ENCODE measurements around the gene RXRA.
A peak's percentile ranks its signal among the peaks of the same experiment; 100 is the strongest.

Gene RXRA

GRCh38 chr9:134407121-134407779 lies 81.0 kb downstream of the RXRA start:
- H3K9ac ChIP-seq (ENCODE audit: low read length), result peak overlapping the region; percentile 81
- no peak overlapping the region for H2BK5ac ChIP-seq (ENCODE audit: low read depth, low read length, poor library complexity, severe bottlenecking)
- peaks cover 60% of the 10 kb centered on the region for H3K4me1 ChIP-seq (ENCODE audit: control insufficient read depth, insufficient read depth, low read depth, low read length)
- peak overlapping the region; percentile 9 to 60 for H3K4me3 ChIP-seq (ENCODE audit: insufficient read depth in 1 of 2, low read depth in 1 of 2, low read length in 2 of 2)
- H3K36me3 ChIP-seq (ENCODE audit: control insufficient read depth in 1 of 2, insufficient read depth in 2 of 2, low read depth in 1 of 2, low read length in 2 of 2), result peaks cover 22 to 80% of the 10 kb centered on the region in 2 experiments
- WGBS, result 48% methylated on average over 33 of the region's 33 CpGs
- H3K4ac ChIP-seq (ENCODE audit: low read depth in 1 of 2, low read length in 2 of 2), result peak overlapping the region; percentile 10 to 85
- DNase-seq, result peak; percentile 94
- peak overlapping the region; percentile 92 for H4K91ac ChIP-seq (ENCODE audit: low read length)
- peak overlapping the region; percentile 15 for H3K27ac ChIP-seq (ENCODE audit: low read length, poor library complexity, severe bottlenecking)
- H2AK5ac ChIP-seq (ENCODE audit: low read length, severe bottlenecking), result peak overlapping the region; percentile 72
- H2BK12ac ChIP-seq (ENCODE audit: low read length in 2 of 2), result peak overlapping the region; percentile 65 to 90
- no peaks in the 10 kb centered on the region for H3K27me3 ChIP-seq (ENCODE audit: control insufficient read depth in 1 of 2, insufficient read depth in 1 of 2, low read length in 2 of 2)
- H4K8ac ChIP-seq (ENCODE audit: low read length), result peak overlapping the region; percentile 54
- peak overlapping the region; percentile 88 to 95 for H3K18ac ChIP-seq (ENCODE audit: low read depth in 1 of 2, low read length in 2 of 2)
- peak overlapping the region in 1 of 2 experiments; percentile 78 for H3K23ac ChIP-seq (ENCODE audit: low read length in 2 of 2)
- H2BK120ac ChIP-seq (ENCODE audit: low read depth, low read length), result peak overlapping the region; percentile 78
- no peaks in the 10 kb centered on the region for H3K9me3 ChIP-seq (ENCODE audit: control insufficient read depth, low read length)
- H2AFZ ChIP-seq (ENCODE audit: low read depth, low read length), result no peak overlapping the region
- peak overlapping the region in 1 of 2 experiments; percentile 78 for H3K14ac ChIP-seq (ENCODE audit: low read length in 2 of 2)
- H3K4me2 ChIP-seq (ENCODE audit: low read length, poor library complexity, severe bottlenecking), result peak overlapping the region; percentile 40
- H2BK15ac ChIP-seq (ENCODE audit: low read depth, poor library complexity, severe bottlenecking), result peak overlapping the region; percentile 78
- peaks cover 62% of the 10 kb centered on the region for H3K79me1 ChIP-seq (replicated peaks; ENCODE audit: low read length, poor library complexity, severe bottlenecking)

- Histone ChIP-seq H2BK15ac (ENCODE audit: low read depth, poor library complexity, severe bottlenecking) (peak overlapping the region; percentile 33), H3K9me3 (ENCODE audit: control insufficient read depth, low read length) (no peaks in the 10 kb centered on the region)
- no peak for DNase-seq
These were observed 82.1 kb downstream of the RXRA start for GRCh38 chr9:134408389-134408788.

GRCh38 chr9:134408939-134409737 lies 82.9 kb downstream of the RXRA start:
- Histone ChIP-seq H2BK5ac (ENCODE audit: low read depth, low read length, poor library complexity, severe bottlenecking) (no peak overlapping the region), H3K36me3 (ENCODE audit: control insufficient read depth in 1 of 2, insufficient read depth in 2 of 2, low read depth in 1 of 2, low read length in 2 of 2) (peaks cover 10 to 72% of the 10 kb centered on the region in 2 experiments), H3K4me3 (ENCODE audit: insufficient read depth in 1 of 2, low read depth in 1 of 2, low read length in 2 of 2) (no peak overlapping the region), H3K4me2 (ENCODE audit: low read length, poor library complexity, severe bottlenecking) (no peak overlapping the region), H3K9ac (ENCODE audit: low read length) (no peak overlapping the region), H2BK15ac (ENCODE audit: low read depth, poor library complexity, severe bottlenecking) (no peak overlapping the region), H3K9me3 (ENCODE audit: control insufficient read depth, low read length) (no peaks in the 10 kb centered on the region), H3K27ac (ENCODE audit: low read length, poor library complexity, severe bottlenecking) (no peak overlapping the region), H2AFZ (ENCODE audit: low read depth, low read length) (no peak overlapping the region), H3K23ac (ENCODE audit: low read length in 2 of 2) (no peak overlapping the region), H4K91ac (ENCODE audit: low read length) (peak overlapping the region; percentile 36), H3K18ac (ENCODE audit: low read depth in 1 of 2, low read length in 2 of 2) (no peak overlapping the region), H3K4ac (ENCODE audit: low read depth in 1 of 2, low read length in 2 of 2) (no peak overlapping the region), H3K27me3 (ENCODE audit: control insufficient read depth in 1 of 2, insufficient read depth in 1 of 2, low read length in 2 of 2) (no peaks in the 10 kb centered on the region), H4K8ac (ENCODE audit: low read length) (no peak overlapping the region), H3K79me1 (replicated peaks; ENCODE audit: low read length, poor library complexity, severe bottlenecking) (peaks cover 55% of the 10 kb centered on the region), H2AK5ac (ENCODE audit: low read length, severe bottlenecking) (no peak overlapping the region), H2BK120ac (ENCODE audit: low read depth, low read length) (no peak overlapping the region), H3K14ac (ENCODE audit: low read length in 2 of 2) (no peak overlapping the region), H2BK12ac (ENCODE audit: low read length in 2 of 2) (peak overlapping the region in 1 of 2 experiments; percentile 65), H3K4me1 (ENCODE audit: control insufficient read depth, insufficient read depth, low read depth, low read length) (peaks cover 65% of the 10 kb centered on the region)
- WGBS, result 95% methylated on average over 40 of the region's 40 CpGs
- no peak for DNase-seq

More at GRCh38 chr9:134408389-134408788, 82.1 kb downstream of the RXRA start:
- Histone ChIP-seq H2BK5ac (ENCODE audit: low read depth, low read length, poor library complexity, severe bottlenecking) (no peak overlapping the region), H3K4me1 (ENCODE audit: control insufficient read depth, insufficient read depth, low read depth, low read length) (peaks cover 65% of the 10 kb centered on the region), H2AK5ac (ENCODE audit: low read length, severe bottlenecking) (no peak overlapping the region), H2BK120ac (ENCODE audit: low read depth, low read length) (peak overlapping the region; percentile 78), H3K14ac (ENCODE audit: low read length in 2 of 2) (peak overlapping the region in 1 of 2 experiments; percentile 56), H3K79me1 (replicated peaks; ENCODE audit: low read length, poor library complexity, severe bottlenecking) (peaks cover 61% of the 10 kb centered on the region), H3K27me3 (ENCODE audit: control insufficient read depth in 1 of 2, insufficient read depth in 1 of 2, low read length in 2 of 2) (no peaks in the 10 kb centered on the region), H3K4ac (ENCODE audit: low read depth in 1 of 2, low read length in 2 of 2) (peak overlapping the region in 1 of 2 experiments; percentile 68), H4K8ac (ENCODE audit: low read length) (peak overlapping the region; percentile 12), H3K27ac (ENCODE audit: low read length, poor library complexity, severe bottlenecking) (no peak overlapping the region), H3K4me2 (ENCODE audit: low read length, poor library complexity, severe bottlenecking) (no peak overlapping the region), H3K36me3 (ENCODE audit: control insufficient read depth in 1 of 2, insufficient read depth in 2 of 2, low read depth in 1 of 2, low read length in 2 of 2) (peaks cover 10 to 78% of the 10 kb centered on the region in 2 experiments), H3K18ac (ENCODE audit: low read depth in 1 of 2, low read length in 2 of 2) (peak overlapping the region in 1 of 2 experiments; percentile 88), H3K9ac (ENCODE audit: low read length) (no peak overlapping the region), H4K91ac (ENCODE audit: low read length) (peak overlapping the region; percentile 92), H2BK12ac (ENCODE audit: low read length in 2 of 2) (peak overlapping the region in 1 of 2 experiments; percentile 90), H3K23ac (ENCODE audit: low read length in 2 of 2) (no peak overlapping the region), H3K4me3 (ENCODE audit: insufficient read depth in 1 of 2, low read depth in 1 of 2, low read length in 2 of 2) (no peak overlapping the region), H2AFZ (ENCODE audit: low read depth, low read length) (no peak overlapping the region)
- WGBS, result 94% methylated on average over 9 of the region's 9 CpGs

All from mesenchymal stem cell (in vitro differentiated cells and primary cell).